DMS114 treated with DMSO at 0.1 percent for 48 hours (cell line): ENCODE measurements around the gene KCNQ1.

ENCODE experiments used
- DNase-seq: peaks from one replicate; lab custom pipeline; 2025; ENCODE audit not compliant: unreplicated experiment; lab: John Stamatoyannopoulos, UW

KCNQ1 gene

DNA sequence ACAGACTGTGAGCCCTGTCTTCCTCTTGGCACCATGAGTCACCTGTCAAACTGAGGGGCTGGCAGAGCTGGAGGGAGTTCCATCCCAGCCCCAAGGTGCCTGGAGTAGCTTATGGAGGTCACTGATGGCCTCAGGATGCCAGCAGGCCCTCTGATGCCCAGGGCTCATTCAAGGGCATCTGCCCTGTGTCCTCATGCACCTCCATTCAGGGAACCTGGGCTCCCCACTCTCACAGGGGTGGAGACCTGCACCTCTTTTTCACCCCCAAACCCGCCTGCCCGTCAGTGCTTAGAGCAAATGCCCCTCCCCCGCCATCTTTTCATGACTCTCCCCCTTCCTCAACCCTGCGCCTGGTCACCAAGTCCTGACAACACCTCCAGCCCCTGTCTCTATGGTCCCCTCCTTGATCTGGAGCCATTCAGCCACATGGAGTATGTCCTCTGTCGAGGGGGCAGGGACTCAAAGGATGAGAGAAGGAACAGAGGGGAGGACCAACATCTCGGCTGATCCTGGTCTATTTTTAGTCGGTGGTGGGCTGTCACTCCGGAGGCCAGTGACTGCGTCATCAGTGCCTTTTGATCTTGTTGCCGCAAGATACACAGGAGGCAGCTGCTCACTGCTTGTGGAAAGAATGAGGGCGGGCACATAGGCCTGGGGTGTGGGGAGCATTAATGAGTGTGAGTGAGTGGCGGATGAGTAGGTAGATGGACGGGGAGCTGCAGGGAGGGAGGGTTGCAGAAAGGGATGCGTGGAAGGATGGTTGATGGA is 368.5 kb downstream of the KCNQ1 start:
- DNase-seq = no peak

DNA sequence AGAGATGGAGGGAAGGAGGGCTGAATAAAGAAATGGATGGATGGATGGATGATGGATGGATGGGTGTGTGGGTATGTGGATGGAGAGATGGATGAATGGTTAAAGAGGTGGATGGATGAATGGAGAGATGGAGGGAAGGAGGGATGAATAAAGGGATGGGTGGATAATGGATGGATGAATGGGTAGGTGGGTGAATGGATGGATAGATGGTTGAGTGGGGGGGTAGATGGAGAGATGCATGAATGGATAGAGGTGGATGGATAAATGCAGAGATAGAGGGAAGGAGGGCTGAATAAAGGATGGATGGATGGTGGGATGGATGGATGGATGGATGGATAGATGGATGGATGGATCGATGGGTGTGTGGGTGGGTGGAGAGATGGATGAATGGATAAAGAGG is 369.2 kb downstream of the KCNQ1 start:
- no peak for DNase-seq

DNA sequence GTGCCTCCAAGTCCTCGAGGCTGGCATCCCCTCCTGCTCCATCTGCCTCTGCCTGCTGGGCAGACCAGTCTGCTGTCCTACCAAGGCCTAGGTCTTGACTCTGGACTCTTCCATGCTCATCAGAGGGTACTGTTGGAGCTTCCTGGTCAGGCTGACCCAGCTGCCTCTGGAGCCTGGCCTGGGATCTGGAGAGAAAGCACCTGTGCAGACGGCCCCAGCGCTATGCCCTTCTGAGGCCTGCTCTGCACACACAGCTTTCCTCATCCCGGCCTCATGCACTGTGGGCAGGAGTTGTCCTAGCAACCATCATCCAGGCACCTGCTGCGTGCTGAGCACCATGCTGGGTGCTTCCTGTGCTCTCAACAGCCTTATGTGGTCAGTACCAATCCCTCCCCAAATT is 369.9 kb downstream of the KCNQ1 start:
- no peak for DNase-seq

DNA sequence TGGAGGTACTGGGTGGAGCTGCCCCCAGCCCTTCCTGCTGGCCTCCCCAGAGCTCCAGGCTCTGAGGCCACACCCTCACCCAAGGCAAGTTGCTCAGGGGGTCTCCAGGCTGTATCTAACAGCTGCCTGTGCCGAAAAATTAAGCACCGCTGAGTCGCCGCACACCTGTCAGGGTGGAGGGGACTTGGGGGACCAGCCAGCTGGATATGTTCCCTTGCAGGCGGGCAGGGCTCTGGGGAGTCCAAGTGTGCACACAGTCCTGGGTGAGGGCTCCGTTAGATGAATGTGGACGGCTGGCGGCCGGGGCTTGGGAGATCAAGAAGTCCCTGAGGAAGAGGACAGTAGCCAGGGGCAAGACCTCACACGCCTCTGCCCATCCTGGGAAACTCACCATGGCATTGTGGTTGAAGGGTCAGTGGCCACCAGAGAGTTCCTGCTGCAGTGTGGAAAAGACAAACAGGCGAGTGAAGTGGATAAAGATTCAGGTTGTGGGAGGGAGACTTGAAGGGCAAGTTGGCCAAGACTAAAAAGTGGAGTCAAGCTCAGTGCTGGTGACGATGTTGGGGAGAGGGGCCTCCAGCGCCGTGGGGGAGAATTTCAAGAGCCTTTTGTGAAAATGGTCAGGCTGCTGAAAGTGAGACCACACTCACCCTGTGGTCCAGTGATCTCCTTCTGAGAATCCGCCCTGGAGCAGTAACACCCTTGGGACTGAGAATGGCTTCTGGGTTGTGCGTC is 371.1 kb downstream of the KCNQ1 start:
- no peak for DNase-seq

DNA sequence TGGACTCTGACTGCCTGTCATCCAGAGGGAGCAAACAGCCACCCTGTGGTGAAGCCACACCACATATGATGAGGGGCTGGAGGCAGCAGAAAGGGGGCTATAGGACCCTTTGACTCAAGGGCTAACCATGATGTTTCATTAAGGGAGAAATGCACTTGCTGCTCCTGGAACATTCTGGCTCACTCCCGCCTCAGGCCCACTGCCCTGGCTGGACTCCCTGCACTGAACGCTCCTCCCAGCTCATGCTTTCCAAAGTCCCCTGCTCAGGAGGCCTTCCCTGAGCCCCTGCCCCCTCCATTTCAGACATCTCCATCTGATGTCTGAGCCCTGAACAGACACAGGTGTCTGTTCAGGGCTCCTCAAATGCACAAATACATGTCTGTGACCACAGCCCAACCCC is 371.7 kb downstream of the KCNQ1 start:
- DNase-seq = no peak

DNA sequence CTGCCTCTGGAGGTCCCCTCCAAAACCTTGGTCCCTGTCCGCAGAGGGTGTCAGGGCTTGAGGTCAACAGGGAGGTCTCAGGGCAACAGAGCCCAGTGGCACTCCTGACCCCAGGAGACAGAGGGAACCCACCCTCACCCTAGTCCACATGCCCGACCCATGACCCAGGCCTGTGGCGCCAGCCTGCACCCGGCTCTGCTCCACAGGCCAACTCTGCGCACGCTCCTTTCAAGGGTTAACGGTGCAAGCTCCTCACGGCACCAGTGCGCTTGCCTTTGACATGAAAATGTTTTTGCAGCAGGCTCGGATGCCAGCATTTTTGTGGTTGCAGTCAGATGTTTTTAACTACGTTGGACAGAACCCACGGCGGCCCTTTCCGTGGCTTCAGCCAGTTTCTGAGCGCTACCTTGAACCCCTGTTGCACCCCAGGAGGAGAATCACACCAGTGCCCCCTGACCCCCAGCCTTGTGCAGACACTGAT is 372.2 kb downstream of the KCNQ1 start:
- no peak for DNase-seq

DNA sequence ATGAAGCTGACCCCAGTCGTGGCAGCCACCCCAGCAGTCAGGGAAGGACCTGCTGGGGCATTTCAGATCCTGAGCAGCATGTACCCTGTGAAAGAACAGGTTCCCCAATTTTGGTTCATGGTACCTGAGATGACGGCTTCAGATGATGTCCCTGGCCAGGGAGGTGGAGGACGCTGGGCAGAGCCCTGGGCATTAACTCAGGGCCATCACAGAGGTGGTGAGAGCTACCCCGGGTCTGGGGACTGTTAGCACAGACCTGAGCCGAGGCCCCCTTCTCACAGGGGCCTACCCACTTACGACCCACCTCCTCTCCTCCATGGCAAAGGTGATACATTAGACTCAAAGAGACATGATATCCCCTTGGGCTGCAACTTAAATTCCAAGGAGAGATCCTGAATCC is 372.6 kb downstream of the KCNQ1 start:
- DNase-seq = no peak

DNA sequence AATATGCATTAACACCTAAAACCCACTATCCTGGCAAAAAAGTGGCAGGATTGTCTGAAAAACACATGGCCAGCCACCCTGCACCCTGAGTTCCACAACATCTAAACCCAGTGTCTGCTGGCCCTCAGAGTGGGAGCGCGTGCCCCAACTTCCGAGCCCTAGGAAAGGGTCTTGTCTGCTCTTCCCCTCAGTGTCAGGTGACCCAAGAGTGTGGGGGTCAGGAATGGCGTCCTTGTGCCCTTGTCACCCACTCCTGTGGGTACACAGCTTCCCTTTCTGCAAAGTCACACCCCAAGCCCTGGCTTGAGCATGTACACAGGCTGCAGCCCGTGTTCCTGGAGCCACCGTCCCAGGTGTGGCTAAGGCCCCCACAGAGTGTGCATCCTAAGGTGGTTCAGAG is 373.2 kb downstream of the KCNQ1 start:
- no peak for DNase-seq

DNA sequence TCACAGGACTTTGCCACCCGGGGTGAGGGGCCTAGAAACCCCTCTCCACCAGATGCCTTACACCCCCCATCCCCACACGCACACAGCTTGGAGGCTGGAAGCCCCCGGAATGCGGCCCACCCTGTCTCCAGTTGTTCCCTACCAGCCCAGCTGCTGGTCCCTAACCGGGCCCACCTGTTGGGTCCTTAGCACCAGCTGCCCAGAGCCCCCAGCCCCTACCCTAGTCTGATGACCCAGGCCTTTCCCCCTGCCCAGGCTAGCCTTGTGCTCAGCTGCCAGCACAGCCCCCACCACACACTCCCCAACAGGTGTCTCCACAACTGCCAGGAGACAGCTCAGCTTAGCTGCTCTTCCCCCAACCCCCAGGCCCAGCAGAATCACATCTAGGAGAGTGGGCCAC is 373.7 kb downstream of the KCNQ1 start:
- no peak for DNase-seq

DNA sequence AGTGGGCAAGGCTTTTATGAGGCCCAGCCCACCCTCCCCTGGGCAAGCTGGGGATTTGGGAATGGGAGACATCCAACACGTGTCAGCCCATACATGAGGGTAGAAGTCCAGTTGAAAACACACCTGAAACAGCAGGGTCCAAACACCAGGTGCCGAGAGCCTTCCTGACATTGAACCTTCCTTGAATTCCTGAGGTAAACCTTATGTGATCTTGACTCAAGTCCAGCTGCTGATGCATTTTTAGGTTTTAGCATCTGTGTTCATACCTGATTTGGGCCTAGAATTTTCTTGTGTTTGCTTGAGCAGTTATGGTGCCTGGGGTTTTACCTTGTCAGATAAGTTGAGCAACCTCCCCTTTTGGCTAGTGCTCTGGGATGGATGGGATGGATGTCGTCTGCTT is 374.5 kb downstream of the KCNQ1 start:
- no peak for DNase-seq

DNA sequence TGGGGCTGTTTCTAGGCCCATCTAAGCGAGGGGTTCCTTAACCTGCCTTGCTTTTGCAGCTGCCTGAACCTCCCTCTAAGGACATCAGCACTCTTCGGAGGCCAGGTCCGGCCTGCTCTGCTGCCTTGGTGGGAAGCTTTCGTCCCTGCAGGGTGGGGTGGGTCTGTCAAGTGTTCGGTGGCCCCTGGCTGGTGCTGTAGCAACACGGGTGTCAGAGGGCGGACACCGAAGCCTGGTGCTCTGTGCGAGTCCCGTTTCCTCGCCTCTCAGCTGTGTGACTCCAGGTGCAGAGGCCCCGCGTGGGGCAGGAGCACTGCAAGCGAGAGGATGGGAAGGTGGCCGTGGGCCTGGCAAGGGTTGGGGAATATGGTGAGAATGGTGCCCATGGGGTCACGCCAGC is 376.2 kb downstream of the KCNQ1 start:
- no peak for DNase-seq

DNA sequence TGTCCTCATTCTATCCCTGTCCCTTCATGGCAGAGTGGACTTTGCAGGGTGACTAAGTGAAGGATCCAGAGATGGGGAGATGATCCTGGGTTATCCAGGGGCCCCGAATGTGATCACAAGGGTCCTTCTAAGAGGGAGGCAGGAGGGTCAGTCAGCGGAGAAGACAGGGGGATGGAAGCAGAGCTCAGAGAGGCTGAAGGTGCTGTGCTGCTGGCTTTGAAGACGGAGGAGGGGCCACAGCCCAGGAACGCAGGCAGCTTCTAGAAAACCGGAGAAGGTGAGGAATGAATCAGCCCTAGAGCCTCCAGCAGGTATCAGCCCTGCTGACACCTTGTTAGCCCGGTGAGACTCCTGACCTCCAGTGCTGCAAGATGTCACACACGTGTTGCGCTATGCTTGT is 377.1 kb downstream of the KCNQ1 start:
- DNase-seq = no peak

DNA sequence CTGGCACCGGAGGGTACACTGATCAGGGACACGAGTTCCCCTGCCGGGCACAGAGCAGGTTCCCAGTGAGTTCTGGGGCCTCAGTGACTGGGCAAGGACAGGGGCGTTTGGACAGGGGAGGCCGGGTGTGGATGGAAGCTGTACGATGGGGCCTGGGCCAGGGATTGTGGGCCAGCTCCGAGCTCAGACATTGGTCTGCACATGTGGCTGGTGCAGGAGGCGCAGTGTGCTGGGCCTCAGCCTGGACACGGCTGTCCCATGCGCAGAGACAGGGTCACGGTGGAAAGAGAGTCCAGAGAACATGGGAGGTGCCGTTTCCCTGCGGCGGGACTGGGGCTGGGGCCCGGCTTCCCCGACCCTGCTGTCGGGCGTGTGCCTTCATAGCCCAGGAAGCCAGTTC is 380.0 kb downstream of the KCNQ1 start:
- DNase-seq = no peak

DNA sequence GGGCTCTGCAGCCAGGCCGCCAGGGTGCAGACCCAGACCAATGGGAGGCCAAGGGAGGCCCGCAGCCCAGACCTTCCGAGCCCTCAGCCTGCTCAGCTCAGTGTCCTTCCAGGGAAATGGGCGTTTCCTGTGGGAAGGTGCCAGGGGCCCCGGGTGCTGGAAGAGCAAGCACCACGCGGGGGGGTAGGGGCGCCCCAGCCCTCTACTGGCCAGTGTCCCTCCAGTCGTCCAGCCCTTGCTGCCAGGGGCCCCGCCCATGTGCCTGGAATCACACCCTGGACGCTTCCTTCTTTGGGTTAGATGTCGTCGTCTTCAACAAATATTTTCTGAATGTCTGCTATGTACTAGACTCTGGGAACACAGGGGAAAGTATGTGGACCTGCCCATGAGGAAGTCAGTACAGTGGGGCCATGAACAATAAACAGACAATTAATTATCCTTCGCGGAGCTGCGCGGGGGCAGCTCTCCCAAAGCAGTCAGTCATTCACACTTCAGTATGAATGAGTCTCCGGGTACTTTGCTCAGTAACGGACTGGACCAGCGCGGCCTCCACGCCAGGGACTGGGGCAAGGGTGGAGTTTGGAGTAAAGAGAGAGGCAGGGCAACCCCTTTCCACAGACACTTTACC is 380.6 kb downstream of the KCNQ1 start:
- DNase-seq = no peak

DNA sequence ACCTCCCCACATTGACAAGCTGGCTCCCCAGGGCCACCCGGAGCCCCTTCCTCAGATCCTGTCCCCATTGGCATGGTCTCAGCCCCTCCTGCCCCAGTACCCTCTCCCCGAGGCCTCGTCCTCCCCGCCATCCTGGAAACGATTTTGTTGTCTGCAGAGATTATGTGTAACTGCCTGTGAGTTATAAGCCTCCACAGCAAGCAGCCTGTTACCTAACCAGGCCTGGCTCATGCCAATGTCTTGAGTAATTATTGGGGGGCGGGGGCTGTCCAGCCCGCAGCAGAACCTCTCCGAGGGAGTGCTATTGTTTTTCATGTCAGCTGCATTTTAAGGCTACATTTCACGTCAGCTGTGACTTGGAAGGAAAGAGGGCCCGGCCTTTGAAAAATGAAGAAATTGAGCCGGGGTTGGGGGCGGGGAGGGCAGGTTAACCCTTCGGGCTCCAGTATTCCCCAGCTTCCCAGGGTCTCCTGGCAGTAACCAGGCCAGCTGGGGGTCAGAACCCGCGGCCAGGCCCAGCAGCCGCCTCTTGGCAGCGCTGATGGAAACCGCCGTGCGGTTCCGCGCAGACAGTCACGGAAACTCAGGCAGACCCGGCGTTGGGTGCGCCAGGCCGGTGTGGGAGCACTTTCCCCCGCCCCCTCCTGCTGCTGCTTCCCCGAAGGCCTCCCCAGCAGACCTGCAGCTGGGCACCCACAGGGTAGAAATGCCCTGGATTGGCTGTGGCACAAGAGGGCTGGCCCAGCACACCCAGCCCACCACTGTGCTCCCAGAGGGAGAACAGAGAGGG is 381.3 kb downstream of the KCNQ1 start:
- DNase-seq = no peak

DNA sequence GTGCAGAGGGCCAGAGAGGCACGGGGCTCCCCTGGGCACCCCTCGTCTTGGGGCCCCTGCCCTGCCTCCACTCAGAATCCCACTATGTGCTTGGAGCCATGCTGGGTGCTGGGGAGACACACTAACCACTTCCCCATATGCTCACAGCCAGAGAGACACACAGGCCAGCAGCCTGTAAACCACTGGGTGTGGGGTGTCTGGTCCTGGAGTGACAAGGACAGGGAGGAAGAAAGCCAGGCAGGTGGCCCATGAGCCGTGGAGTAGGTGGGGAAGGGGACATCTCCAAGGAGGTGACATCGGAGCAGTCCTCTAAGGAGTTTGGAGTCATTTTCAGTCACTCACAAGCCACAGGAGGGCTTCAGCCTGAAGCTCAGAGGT is 381.9 kb downstream of the KCNQ1 start:
- no peak for DNase-seq

DNA sequence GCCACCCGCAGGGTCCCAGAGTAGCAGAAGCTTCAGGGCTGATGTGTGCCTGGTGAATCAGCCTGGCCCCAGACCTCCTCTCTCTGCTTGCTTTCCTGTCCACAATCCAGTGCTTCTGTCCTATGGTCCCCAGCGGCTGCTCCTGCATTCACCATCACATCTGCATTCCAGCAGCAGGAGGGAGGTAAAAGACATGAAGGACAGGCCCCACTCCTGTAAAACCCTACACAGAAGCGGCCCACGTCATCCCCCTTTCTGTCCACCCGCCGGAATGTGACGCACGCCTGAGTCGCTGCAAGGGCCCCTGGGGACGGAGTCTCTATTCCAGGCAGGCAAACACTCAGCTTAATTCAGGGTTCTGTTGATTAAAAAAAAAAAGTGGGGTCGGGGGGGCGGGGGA is 382.4 kb downstream of the KCNQ1 start:
- DNase-seq = no peak

DNA sequence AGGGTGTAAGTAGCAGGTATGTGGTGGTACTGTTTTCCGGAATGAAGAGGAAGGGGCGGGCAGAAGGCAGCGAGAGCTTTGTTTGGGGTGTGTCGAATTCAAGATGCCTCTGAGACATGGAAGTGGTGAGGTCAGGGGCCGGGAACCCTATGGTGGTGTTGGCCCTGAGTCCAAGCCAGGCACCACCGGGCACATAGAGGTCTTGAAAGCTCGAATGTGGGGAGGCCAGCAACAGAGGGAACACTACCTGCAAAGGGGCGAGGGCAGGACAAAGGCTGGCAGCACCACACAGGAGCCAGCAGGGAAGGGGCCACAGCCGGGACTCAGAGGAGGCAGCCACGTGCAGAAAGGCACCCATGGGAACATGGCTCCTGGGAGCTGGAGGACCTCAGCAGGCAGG is 383.0 kb downstream of the KCNQ1 start:
- no peak for DNase-seq

DNA sequence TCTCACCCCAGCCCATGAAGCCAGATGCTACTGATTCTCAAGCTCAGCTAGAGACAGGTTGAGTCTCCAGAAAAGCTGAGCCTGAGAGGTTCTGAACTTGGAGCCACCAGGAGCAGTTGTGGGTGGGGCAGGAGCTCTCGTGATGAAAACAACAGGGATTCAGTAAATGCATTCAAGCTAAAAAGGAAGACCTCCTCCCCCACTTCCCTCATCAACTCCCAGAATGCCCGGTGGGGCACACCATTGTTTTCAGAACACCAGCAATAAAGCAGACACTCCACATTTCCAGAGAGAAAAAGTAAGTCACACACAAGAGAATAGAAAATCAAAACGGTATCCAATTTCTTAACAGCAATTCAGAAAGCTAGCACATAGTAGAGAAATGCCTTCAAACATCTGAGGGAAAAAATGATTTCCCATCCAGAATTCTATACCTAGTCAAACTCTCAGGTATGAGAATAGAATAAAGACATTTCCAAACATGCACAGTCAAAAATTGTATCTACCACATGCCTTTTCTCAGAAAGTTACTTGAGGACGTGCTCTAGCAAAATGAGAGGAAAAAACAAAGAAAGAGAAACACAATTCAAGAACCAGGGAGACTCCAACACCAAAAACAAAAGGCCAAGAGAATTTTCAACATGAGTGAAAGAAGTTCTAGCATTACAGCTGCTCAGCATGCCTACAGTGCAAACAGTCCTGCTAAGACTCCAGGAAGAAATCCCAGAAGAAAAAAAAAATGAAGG is 383.9 kb downstream of the KCNQ1 start:
- no peak for DNase-seq

DNA sequence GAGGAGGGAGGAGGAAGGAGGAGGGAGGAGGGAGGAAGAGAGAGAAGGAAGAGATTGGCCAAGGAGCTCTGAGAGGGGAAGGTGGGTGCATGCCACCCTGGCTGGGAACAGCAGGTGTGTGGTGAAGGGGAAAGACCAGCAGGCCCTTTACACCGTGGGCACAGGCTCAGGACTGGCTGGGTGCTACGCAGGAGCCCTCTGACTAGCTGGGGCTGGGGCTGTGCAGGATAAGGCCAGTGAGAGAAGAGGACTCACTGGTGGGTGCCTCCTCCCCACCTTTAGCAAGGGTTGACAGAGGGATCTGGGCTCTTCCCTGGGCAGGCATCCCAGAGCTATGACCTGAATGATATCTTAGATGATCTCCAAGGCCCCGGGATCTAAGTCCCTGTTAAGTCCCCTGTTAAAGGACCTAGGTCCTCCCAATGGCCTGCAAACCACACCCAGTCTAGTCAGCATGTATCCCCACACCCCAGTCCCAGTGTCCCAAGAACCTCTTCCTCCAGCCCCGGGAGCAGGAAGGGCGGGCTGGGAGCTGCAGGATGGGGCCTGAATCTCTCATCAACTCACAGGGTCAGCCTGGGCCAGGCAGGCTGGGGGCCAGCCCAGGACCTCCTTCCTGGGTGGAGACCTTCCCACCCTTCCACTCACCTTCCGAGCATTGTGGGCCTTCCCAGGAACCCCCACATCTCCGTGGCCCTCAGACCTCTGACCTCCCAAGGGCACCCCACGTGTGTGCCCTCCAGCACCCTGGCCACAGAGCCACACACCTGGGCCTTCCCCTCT is 385.4 kb downstream of the KCNQ1 start:
- no peak for DNase-seq
